ENCODE measurements around the gene CPEB3.

GRCh38 chr10:92121686-92122492, 169.0 kb downstream of the CPEB3 start:
- TF ChIP-seq CTCF (conservative IDR thresholded peaks at IDR 0.05) (no peak), ZFX (IDR thresholded peaks at IDR 0.05) (no peak)
